OCI-LY1 (cell line): ENCODE measurements around the gene NCAPD3.
A peak's percentile ranks its signal among the peaks of the same experiment; 100 is the strongest.

ENCODE experiments used
- H2AFZ ChIP-seq: fragments of 200-600 bp; sonication (generic), shearing (Covaris generic); 2 replicates; pipeline ENCODE4 v1.6.0; 2014; ENCODE audit warnings: antibody characterized with exemption, mild to moderate bottlenecking, low read length
- H3F3A ChIP-seq: fragments of 200-600 bp; sonication (generic), shearing (Covaris generic); 2 replicates; pipeline ENCODE4 v1.6.0; 2014; ENCODE audit warnings: mild to moderate bottlenecking, antibody characterized with exemption, low read length, moderate library complexity; ENCODE audit not compliant: insufficient read depth
- H3K27ac ChIP-seq: fragments of 200-600 bp; sonication (generic); 2 replicates; pipeline ENCODE4 v1.5.1; 2014; ENCODE audit warnings: low read length, mixed run types, mild to moderate bottlenecking, low read depth; ENCODE audit not compliant: poor library complexity, severe bottlenecking
- H3K27me3 ChIP-seq: fragments of 200-600 bp; sonication (generic); 2 replicates; pipeline ENCODE4 v1.6.0; 2014; ENCODE audit warnings: antibody characterized with exemption, mild to moderate bottlenecking, low read length, moderate library complexity; ENCODE audit not compliant: insufficient read depth
- H3K36me3 ChIP-seq: fragments of 200-600 bp; sonication (generic); 2 replicates; pipeline ENCODE4 v1.6.1; 2014; ENCODE audit warnings: mild to moderate bottlenecking, antibody characterized with exemption, low read length, moderate library complexity, mixed read lengths; ENCODE audit not compliant: insufficient read depth
- H3K4me1 ChIP-seq: fragments of 200-600 bp; sonication (generic); 2 replicates; pipeline ENCODE4 v1.5.1; 2014; ENCODE audit warnings: mild to moderate bottlenecking, low read length, moderate library complexity; ENCODE audit not compliant: insufficient read depth, severe bottlenecking
- H3K4me2 ChIP-seq: fragments of 200-600 bp; sonication (generic), shearing (Covaris generic); 2 replicates; pipeline ENCODE4 v1.6.1; 2014; ENCODE audit warnings: low read length
- H3K4me3 ChIP-seq: fragments of 200-600 bp; sonication (generic); 2 replicates; pipeline ENCODE4 v1.5.1; 2014; ENCODE audit warnings: low read length, low read depth, mild to moderate bottlenecking, mixed read lengths; ENCODE audit not compliant: poor library complexity, severe bottlenecking
- H3K79me2 ChIP-seq: fragments of 200-600 bp; shearing (Covaris generic); 2 replicates; pipeline ENCODE4 v1.6.1; 2016; ENCODE audit warnings: mixed run types, low read length, mixed read lengths; ENCODE audit not compliant: insufficient read depth
- H3K9ac ChIP-seq: fragments of 200-600 bp; sonication (generic), shearing (Covaris generic); 2 replicates; pipeline ENCODE4 v1.6.1; 2014; ENCODE audit warnings: mild to moderate bottlenecking, low read length, mixed read lengths
- H3K9me2 ChIP-seq: fragments of 200-600 bp; sonication (generic), shearing (Covaris generic); 2 replicates; pipeline ENCODE4 v1.6.1; 2014; ENCODE audit warnings: low read depth, mild to moderate bottlenecking, low read length, mixed read lengths
- H3K9me3 ChIP-seq: fragments of 200-600 bp; shearing (Covaris generic); 2 replicates; pipeline ENCODE4 v1.6.1; 2014; ENCODE audit warnings: low read length, mixed read lengths
- H4K20me1 ChIP-seq: fragments of 200-600 bp; sonication (generic), shearing (Covaris generic); 2 replicates; pipeline ENCODE4 v1.6.0; 2016; ENCODE audit warnings: mild to moderate bottlenecking, low read length; ENCODE audit not compliant: insufficient read depth
- EZH2 ChIP-seq: fragments of 200-600 bp; sonication (generic), shearing (Covaris generic); IDR thresholded peaks from 2 replicates; pipeline ENCODE4 v1.8.0; 2017; ENCODE audit warnings: borderline replicate concordance, mixed run types, mild to moderate bottlenecking, antibody characterized with exemption, low read length, moderate library complexity, mixed read lengths
- TF ChIP-seq, protein P1 (sequence below): fragments of 200-600 bp; sonication (generic), shearing (Covaris generic); IDR thresholded peaks from 2 replicates; pipeline ENCODE4 v1.5.1; 2017; ENCODE audit warnings: mild to moderate bottlenecking, antibody characterized with exemption, low read length, moderate library complexity, mixed read lengths

Gene NCAPD3, protein sequence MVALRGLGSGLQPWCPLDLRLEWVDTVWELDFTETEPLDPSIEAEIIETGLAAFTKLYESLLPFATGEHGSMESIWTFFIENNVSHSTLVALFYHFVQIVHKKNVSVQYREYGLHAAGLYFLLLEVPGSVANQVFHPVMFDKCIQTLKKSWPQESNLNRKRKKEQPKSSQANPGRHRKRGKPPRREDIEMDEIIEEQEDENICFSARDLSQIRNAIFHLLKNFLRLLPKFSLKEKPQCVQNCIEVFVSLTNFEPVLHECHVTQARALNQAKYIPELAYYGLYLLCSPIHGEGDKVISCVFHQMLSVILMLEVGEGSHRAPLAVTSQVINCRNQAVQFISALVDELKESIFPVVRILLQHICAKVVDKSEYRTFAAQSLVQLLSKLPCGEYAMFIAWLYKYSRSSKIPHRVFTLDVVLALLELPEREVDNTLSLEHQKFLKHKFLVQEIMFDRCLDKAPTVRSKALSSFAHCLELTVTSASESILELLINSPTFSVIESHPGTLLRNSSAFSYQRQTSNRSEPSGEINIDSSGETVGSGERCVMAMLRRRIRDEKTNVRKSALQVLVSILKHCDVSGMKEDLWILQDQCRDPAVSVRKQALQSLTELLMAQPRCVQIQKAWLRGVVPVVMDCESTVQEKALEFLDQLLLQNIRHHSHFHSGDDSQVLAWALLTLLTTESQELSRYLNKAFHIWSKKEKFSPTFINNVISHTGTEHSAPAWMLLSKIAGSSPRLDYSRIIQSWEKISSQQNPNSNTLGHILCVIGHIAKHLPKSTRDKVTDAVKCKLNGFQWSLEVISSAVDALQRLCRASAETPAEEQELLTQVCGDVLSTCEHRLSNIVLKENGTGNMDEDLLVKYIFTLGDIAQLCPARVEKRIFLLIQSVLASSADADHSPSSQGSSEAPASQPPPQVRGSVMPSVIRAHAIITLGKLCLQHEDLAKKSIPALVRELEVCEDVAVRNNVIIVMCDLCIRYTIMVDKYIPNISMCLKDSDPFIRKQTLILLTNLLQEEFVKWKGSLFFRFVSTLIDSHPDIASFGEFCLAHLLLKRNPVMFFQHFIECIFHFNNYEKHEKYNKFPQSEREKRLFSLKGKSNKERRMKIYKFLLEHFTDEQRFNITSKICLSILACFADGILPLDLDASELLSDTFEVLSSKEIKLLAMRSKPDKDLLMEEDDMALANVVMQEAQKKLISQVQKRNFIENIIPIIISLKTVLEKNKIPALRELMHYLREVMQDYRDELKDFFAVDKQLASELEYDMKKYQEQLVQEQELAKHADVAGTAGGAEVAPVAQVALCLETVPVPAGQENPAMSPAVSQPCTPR (N-terminal part only)

DNA sequence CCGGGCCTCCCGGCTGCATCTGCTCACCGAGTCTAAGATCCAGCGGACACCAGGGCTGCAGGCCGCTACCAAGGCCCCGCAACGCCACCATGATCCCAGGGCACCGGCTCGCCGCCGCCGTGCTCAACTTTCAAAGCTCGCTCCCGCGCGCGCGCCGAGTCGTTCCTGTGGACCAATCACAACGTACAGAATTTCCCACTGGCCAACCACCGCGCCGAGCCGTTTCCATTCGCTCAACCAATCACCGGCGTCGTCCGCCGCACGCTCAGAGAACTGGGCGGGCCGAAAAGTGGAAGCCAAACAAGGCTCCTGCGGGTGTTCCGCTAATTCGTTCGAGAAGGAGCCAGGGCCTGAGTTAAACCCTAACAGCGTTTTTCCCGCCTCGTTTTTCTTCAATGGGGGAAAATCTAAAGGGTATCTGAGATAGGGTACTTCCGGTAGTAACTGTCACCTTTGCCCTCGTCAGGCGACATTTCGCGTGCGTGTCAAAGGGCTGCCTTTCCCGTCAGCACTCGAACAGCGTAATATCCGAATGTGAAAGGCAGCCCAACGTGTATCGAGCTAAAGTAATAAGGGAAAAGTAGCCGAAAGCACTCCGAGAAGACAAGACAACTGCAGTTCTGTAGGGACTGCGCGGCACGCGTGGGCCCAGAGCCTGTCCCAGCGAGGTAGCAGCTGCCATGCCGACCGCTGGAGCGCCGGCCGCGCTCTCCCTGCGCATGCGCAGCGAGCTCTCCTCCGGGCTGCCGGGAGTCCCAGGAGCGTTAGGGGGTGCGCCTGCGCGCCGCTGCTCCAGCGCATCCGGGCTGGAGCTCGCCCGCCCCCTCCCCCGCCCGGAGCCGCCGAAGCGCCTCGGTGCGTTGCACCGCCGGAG lies at the start of gene NCAPD3, which contains the start of gene VPS26B:
NCAPD3 (minus strand) TSS at position 132 of the 874 bp plus-strand sequence; CDS start at position 91, 41 bp downstream.
VPS26B (plus strand) TSS at position 836 of the 874 bp plus-strand sequence. CDS start 452 bp downstream, outside the sequence.
- H3K79me2 ChIP-seq: peaks cover 30% of the 10 kb centered on the region

DNA sequence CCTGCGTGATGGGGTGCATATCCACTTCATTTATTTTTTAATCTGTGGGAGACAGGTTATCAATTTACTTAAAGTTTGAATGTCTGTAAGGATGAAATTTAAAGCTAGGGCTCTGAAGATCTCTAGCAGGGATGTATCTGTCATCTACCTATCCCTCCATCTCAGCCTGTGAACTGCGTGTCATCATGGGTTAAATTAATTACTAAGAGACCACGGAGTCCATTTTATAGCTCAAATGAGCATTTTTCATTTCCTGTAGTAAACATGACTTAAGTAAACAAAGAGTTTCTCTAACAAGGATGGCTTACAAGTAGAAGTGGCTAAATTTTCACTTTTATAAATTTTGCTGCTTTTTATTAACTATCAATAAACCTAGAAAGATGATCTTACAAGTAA lies 49.5 kb upstream of the NCAPD3 start:
- no peaks in the 10 kb centered on the region for H3K27me3 ChIP-seq
- TF ChIP-seq, protein P1, sequence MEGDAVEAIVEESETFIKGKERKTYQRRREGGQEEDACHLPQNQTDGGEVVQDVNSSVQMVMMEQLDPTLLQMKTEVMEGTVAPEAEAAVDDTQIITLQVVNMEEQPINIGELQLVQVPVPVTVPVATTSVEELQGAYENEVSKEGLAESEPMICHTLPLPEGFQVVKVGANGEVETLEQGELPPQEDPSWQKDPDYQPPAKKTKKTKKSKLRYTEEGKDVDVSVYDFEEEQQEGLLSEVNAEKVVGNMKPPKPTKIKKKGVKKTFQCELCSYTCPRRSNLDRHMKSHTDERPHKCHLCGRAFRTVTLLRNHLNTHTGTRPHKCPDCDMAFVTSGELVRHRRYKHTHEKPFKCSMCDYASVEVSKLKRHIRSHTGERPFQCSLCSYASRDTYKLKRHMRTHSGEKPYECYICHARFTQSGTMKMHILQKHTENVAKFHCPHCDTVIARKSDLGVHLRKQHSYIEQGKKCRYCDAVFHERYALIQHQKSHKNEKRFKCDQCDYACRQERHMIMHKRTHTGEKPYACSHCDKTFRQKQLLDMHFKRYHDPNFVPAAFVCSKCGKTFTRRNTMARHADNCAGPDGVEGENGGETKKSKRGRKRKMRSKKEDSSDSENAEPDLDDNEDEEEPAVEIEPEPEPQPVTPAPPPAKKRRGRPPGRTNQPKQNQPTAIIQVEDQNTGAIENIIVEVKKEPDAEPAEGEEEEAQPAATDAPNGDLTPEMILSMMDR: no peak
- no peak for TF ChIP-seq EZH2
- H3K9me3 ChIP-seq: no peaks in the 10 kb centered on the region
- H2AFZ ChIP-seq: no peak overlapping the region
- no peak overlapping the region for H3K27ac ChIP-seq
- H4K20me1 ChIP-seq: no peaks in the 10 kb centered on the region
- H3K36me3 ChIP-seq: no peaks in the 10 kb centered on the region
- no peaks in the 10 kb centered on the region for H3K79me2 ChIP-seq
- no peaks in the 10 kb centered on the region for H3F3A ChIP-seq
- H3K4me1 ChIP-seq: no peaks in the 10 kb centered on the region
- no peak overlapping the region for H3K9ac ChIP-seq
- no peak overlapping the region for H3K4me3 ChIP-seq
- no peak overlapping the region for H3K4me2 ChIP-seq
- H3K9me2 ChIP-seq: no peaks in the 10 kb centered on the region

More for the DNA sequence above, at the start of gene NCAPD3, which contains the start of gene VPS26B:
- no peaks in the 10 kb centered on the region for H3K9me2 ChIP-seq
- H3F3A ChIP-seq: no peaks in the 10 kb centered on the region
- no peaks in the 10 kb centered on the region for H4K20me1 ChIP-seq
- peak within 1 kb of the TSS; percentile 90 for H3K4me3 ChIP-seq
- peaks cover 24% of the 10 kb centered on the region for H3K36me3 ChIP-seq
- H3K9ac ChIP-seq: peak within 1 kb of the TSS; percentile 86
- peak within 1 kb of the TSS; percentile 77 for H3K27ac ChIP-seq
- H2AFZ ChIP-seq: no peak within 1 kb of the TSS
- peaks cover 11% of the 10 kb centered on the region; the same call in 1 of the 2 replicates for H3K27me3 ChIP-seq
- peaks cover 32% of the 10 kb centered on the region for H3K4me1 ChIP-seq
- no peaks in the 10 kb centered on the region for H3K9me3 ChIP-seq
- H3K4me2 ChIP-seq: peak within 1 kb of the TSS; percentile 95
- TF ChIP-seq EZH2: no peak
- TF ChIP-seq, protein P1: no peak
